H9 (cell line): ENCODE measurements around the gene UQCC2. TPM values are rescaled to one million over a fixed set of nuclear protein-coding genes. Genes with fewer than 3 reads are reported as not detected.

Experiments used
- DNase-seq: peaks from one replicate; pipeline ENCODE4 v3.0.0-alpha.2; 2017
- H2AFZ ChIP-seq: one replicate; pipeline ENCODE4 v1.6.1; 2013; ENCODE audit warnings: mild to moderate bottlenecking, low read length, control low read depth, moderate library complexity
- H2AK5ac ChIP-seq: 2 replicates; pipeline ENCODE4 v1.6.1; 2013; ENCODE audit warnings: low read length, control low read depth, mixed read lengths; ENCODE audit not compliant: insufficient read length
- H2BK120ac ChIP-seq: one replicate; pipeline ENCODE4 v1.6.1; 2013; ENCODE audit warnings: low read depth, mild to moderate bottlenecking, low read length, control low read depth, inconsistent platforms; ENCODE audit not compliant: poor library complexity, severe bottlenecking
- H2BK12ac ChIP-seq: 2 replicates; pipeline ENCODE4 v1.6.1; 2013; ENCODE audit warnings: low read length, control low read depth, mixed read lengths, low read depth; ENCODE audit not compliant: insufficient read length
- H2BK15ac ChIP-seq: 2 replicates; pipeline ENCODE4 v1.6.1; 2013; ENCODE audit warnings: low read depth, low read length, control low read depth
- H2BK20ac ChIP-seq: one replicate; pipeline ENCODE4 v1.6.1; 2013; ENCODE audit warnings: low read depth, mild to moderate bottlenecking, low read length, control low read depth, inconsistent platforms; ENCODE audit not compliant: poor library complexity, severe bottlenecking
- H2BK5ac ChIP-seq: 2 replicates; pipeline ENCODE4 v1.6.1; 2013; ENCODE audit warnings: low read length, control low read depth, mixed read lengths; ENCODE audit not compliant: insufficient read length
- H3K14ac ChIP-seq: 2 replicates; pipeline ENCODE4 v1.6.1; 2013; ENCODE audit warnings: low read length, control low read depth; ENCODE audit not compliant: insufficient read depth
- H3K18ac ChIP-seq: 2 replicates; pipeline ENCODE4 v1.6.1; 2013; ENCODE audit warnings: low read depth, mild to moderate bottlenecking, mixed read lengths, low read length, control low read depth; ENCODE audit not compliant: insufficient read length
- H3K23ac ChIP-seq: 2 replicates; pipeline ENCODE4 v1.6.1; 2013; ENCODE audit warnings: low read length, control low read depth, mixed read lengths, low read depth; ENCODE audit not compliant: insufficient read length
- H3K23me2 ChIP-seq: 2 replicates; pipeline ENCODE4 v1.6.1; 2013; ENCODE audit warnings: low read depth, mild to moderate bottlenecking, mixed read lengths, low read length, control low read depth; ENCODE audit not compliant: insufficient read length, poor library complexity, severe bottlenecking
- H3K27ac ChIP-seq: 2 replicates; pipeline ENCODE4 v1.5.1; 2013; ENCODE audit warnings: low read length, control low read depth, mixed read lengths, low read depth; ENCODE audit not compliant: insufficient read length
- H3K27me3 ChIP-seq: 2 replicates; pipeline ENCODE4 v1.6.1; 2013; ENCODE audit warnings: low read length, control low read depth, inconsistent platforms; ENCODE audit not compliant: insufficient read depth
- H3K4ac ChIP-seq: 2 replicates; pipeline ENCODE4 v1.6.1; 2013; ENCODE audit warnings: low read depth, mild to moderate bottlenecking, control low read depth, inconsistent platforms, low read length, moderate library complexity
- H3K4me1 ChIP-seq: 2 replicates; pipeline ENCODE4 v1.6.1; 2013; ENCODE audit warnings: low read length, control low read depth, inconsistent platforms; ENCODE audit not compliant: insufficient read depth
- H3K4me2 ChIP-seq: 2 replicates; pipeline ENCODE4 v1.6.1; 2013; ENCODE audit warnings: low read length, control low read depth, mixed read lengths; ENCODE audit not compliant: insufficient read length, insufficient read depth
- H3K56ac ChIP-seq: 2 replicates; pipeline ENCODE4 v1.6.1; 2013; ENCODE audit warnings: low read depth, mild to moderate bottlenecking, mixed read lengths, low read length, control low read depth; ENCODE audit not compliant: insufficient read length
- H3K79me1 ChIP-seq: 2 replicates; pipeline ENCODE4 v1.6.1; 2013; ENCODE audit warnings: low read depth, mild to moderate bottlenecking, moderate library complexity, low read length, control low read depth, inconsistent platforms; ENCODE audit not compliant: insufficient read depth, poor library complexity, severe bottlenecking
- H3K79me2 ChIP-seq: 2 replicates; pipeline ENCODE4 v1.6.1; 2013; ENCODE audit warnings: low read length, control low read depth, inconsistent platforms; ENCODE audit not compliant: insufficient read depth
- H3K9ac ChIP-seq: 2 replicates; pipeline ENCODE4 v1.6.1; 2013; ENCODE audit warnings: low read length, control low read depth, mixed read lengths; ENCODE audit not compliant: insufficient read length; ENCODE audit errors: extremely low read depth
- H3K9me3 ChIP-seq: one replicate; pipeline ENCODE4 v1.6.1; 2013; ENCODE audit warnings: low read depth, low read length, inconsistent platforms; ENCODE audit not compliant: control insufficient read depth
- H3T11ph ChIP-seq: one replicate; pipeline ENCODE4 v1.6.1; 2013; ENCODE audit warnings: mild to moderate bottlenecking, low read length, control low read depth, inconsistent platforms
- H4K20me1 ChIP-seq: one replicate; pipeline ENCODE4 v1.6.1; 2013; ENCODE audit not compliant: control insufficient read depth, insufficient read length, insufficient read depth
- H4K5ac ChIP-seq: 2 replicates; pipeline ENCODE4 v1.6.1; 2013; ENCODE audit warnings: low read depth, mild to moderate bottlenecking, mixed read lengths, low read length, control low read depth; ENCODE audit not compliant: insufficient read length
- H4K8ac ChIP-seq: replicated peaks from 2 replicates; pipeline ENCODE4 v1.6.1; 2013; ENCODE audit warnings: low read length, control low read depth, mixed read lengths, low read depth; ENCODE audit not compliant: insufficient read length
- H4K91ac ChIP-seq: 2 replicates; pipeline ENCODE4 v1.6.1; 2013; ENCODE audit warnings: low read depth, mild to moderate bottlenecking, moderate library complexity, mixed read lengths, low read length, control low read depth; ENCODE audit not compliant: insufficient read length
- H3K27ac Mint-ChIP-seq, 3 experiments: 2 replicates in 2 of 3; 3 replicates in 1 of 3; pipeline ENCODE4 v1.8.0; 2020 to 2021; ENCODE audit warnings: mixed read lengths in 3 of 3, mild to moderate bottlenecking in 1 of 3, moderate library complexity in 1 of 3
- H3K27me3 Mint-ChIP-seq: 2 replicates; pipeline ENCODE4 v1.8.0; 2021; ENCODE audit warnings: low read depth, mild to moderate bottlenecking, moderate library complexity, mixed read lengths
- H3K36me3 Mint-ChIP-seq, 3 experiments: 2 replicates in 2 of 3; 3 replicates in 1 of 3; pipeline ENCODE4 v1.8.0; 2020 to 2021; ENCODE audit warnings: low read depth in 3 of 3, mixed read lengths in 3 of 3; ENCODE audit not compliant: insufficient read depth in 1 of 3
- H3K4me1 Mint-ChIP-seq, 2 experiments: 2 replicates each; pipeline ENCODE4 v1.8.0; 2020; ENCODE audit warnings: mixed read lengths in 2 of 2
- H3K4me3 Mint-ChIP-seq, 2 experiments: 2 replicates in 1 of 2; 3 replicates in 1 of 2; pipeline ENCODE4 v1.8.0; 2020 to 2021; ENCODE audit warnings: mild to moderate bottlenecking in 2 of 2, mixed read lengths in 2 of 2, moderate library complexity in 1 of 2
- H3K9me3 Mint-ChIP-seq, 2 experiments: 2 replicates in 1 of 2; 3 replicates in 1 of 2; pipeline ENCODE4 v1.8.0; 2020; ENCODE audit warnings: mild to moderate bottlenecking in 2 of 2, mixed read lengths in 2 of 2, moderate library complexity in 1 of 2
- CTCF ChIP-seq: fragments of 200-600 bp; sonication (generic); conservative IDR thresholded peaks from 3 replicates; pipeline ENCODE4 v1.8.0; 2021; ENCODE audit warnings: antibody characterized with exemption, mild to moderate bottlenecking
- WGBS: extraction: QIAGEN DNeasy Blood & Tissue Kit; methylation state at CpG from one replicate; pipeline ENCODE4 v1.1.7; 2013; ENCODE audit warnings: missing lambda C conversion rate, low lambda C conversion rate, mixed read lengths; ENCODE audit not compliant: insufficient read length; ENCODE audit errors: extremely low coverage; 5-methylcytosine and 5-hydroxymethylcytosine counted together
- total RNA-seq: library from RNA; stranded (reverse); gene quantifications from 2 replicates; pipeline ENCODE4 v1.2.1, GENCODE V29; 2021

The UQCC2 gene
- total RNA-seq, 1 experiment from 2014 or later: 140 TPM

GRCh38 chr6:33716379-33716778 lies 4.9 kb upstream of the UQCC2 start:
- Mint-ChIP-seq H3K27ac (no peak overlapping the region), H3K9me3 (no peaks in the 10 kb centered on the region), H3K4me3 (no peak overlapping the region), H3K4me1 (peaks cover 12 to 17% of the 10 kb centered on the region in 2 experiments), H3K27me3 (peaks cover 7% of the 10 kb centered on the region), H3K36me3 (no peaks in the 10 kb centered on the region)
- no peak overlapping the region for H2BK120ac ChIP-seq
- no peak overlapping the region for H3K4ac ChIP-seq
- no peaks in the 10 kb centered on the region for H3K79me1 ChIP-seq
- no peaks in the 10 kb centered on the region for H3K79me2 ChIP-seq
- H4K5ac ChIP-seq: no peak overlapping the region
- no peak overlapping the region for H3K56ac ChIP-seq
- no peak overlapping the region for H3T11ph ChIP-seq
- H3K9me3 ChIP-seq: no peaks in the 10 kb centered on the region
- no peaks in the 10 kb centered on the region for H3K23me2 ChIP-seq
- no peak overlapping the region for H2BK20ac ChIP-seq
- no peak overlapping the region for H2BK5ac ChIP-seq
- H3K9ac ChIP-seq: no peak overlapping the region
- TF ChIP-seq CTCF: no peak
- no peak overlapping the region for H3K18ac ChIP-seq
- no peak overlapping the region for H3K23ac ChIP-seq
- no peak overlapping the region; the same call in 1 of the 2 replicates for H3K14ac ChIP-seq
- no peak overlapping the region for H2AFZ ChIP-seq
- H3K27me3 ChIP-seq: no peaks in the 10 kb centered on the region
- no peak overlapping the region for H3K27ac ChIP-seq
- no peak for DNase-seq
- H2AK5ac ChIP-seq: no peak overlapping the region
- H2BK15ac ChIP-seq: no peak overlapping the region
- no peak overlapping the region for H2BK12ac ChIP-seq
- H4K20me1 ChIP-seq: no peaks in the 10 kb centered on the region
- H4K8ac ChIP-seq: no peak overlapping the region
- no CpG with 5 or more reads among the region's 7 CpGs for WGBS
- peaks cover 4% of the 10 kb centered on the region; the same call in 1 of the 2 replicates for H3K4me1 ChIP-seq
- H4K91ac ChIP-seq: no peak overlapping the region
- no peak overlapping the region for H3K4me2 ChIP-seq
